H1 (cell line): Measurements from ENCODE around the gene SFMBT2. TPM values are rescaled to one million over a fixed set of nuclear protein-coding genes. Genes with fewer than 3 reads are reported as not detected.

Experiments used
- CTCF ChIA-PET: fragments of 300-600 bp; sonication (Branson Sonifier 250); formaldehyde crosslinking; loops from one replicate; lab custom pipeline; 2021; ENCODE audit not compliant: partially characterized antibody; lab: Charles Lee
- POLR2A ChIA-PET: fragments of 300-600 bp; sonication (Branson Sonifier 250); formaldehyde crosslinking; loops from one replicate; lab custom pipeline; 2021; ENCODE audit warnings: inconsistent platforms; ENCODE audit not compliant: partially characterized antibody; lab: Charles Lee
- DNase-seq, 2 experiments: peaks; one replicate each; pipeline versions ENCODE4 v3.0.0 to v3.0.0-alpha.2; 2010 to 2022; ENCODE audit warnings: low spot score in 2 of 2, low read depth in 1 of 2, mixed read lengths in 1 of 2
- FAIRE-seq: peaks from 2 replicates; lab custom pipeline; 2011; peaks lifted over from hg19 to GRCh38; lab: Jason Lieb, UNC
- H2AFZ ChIP-seq: 2 replicates; pipeline ENCODE4 v1.8.1; 2012; ENCODE audit warnings: low read length, inconsistent platforms
- H2AK5ac ChIP-seq: 2 replicates; pipeline ENCODE4 v1.6.1; 2013; ENCODE audit warnings: low read depth, low read length
- H2BK120ac ChIP-seq: replicated peaks from 2 replicates; pipeline ENCODE3; 2013; ENCODE audit warnings: low read depth, low read length, inconsistent platforms
- H2BK12ac ChIP-seq: 2 replicates; pipeline ENCODE4 v1.6.1; 2013; ENCODE audit warnings: low read depth, low read length
- H2BK15ac ChIP-seq: 2 replicates; pipeline ENCODE4 v1.6.1; 2013; ENCODE audit warnings: low read length
- H2BK20ac ChIP-seq: 2 replicates; pipeline ENCODE4 v1.6.1; 2013; ENCODE audit warnings: low read length
- H2BK5ac ChIP-seq: 2 replicates; pipeline ENCODE4 v1.6.1; 2013; ENCODE audit warnings: low read depth, low read length
- H3K14ac ChIP-seq: 2 replicates; pipeline ENCODE4 v1.6.1; 2013; ENCODE audit warnings: inconsistent platforms; ENCODE audit not compliant: insufficient read length
- H3K18ac ChIP-seq: 2 replicates; pipeline ENCODE4 v1.6.1; 2013; ENCODE audit warnings: low read length; ENCODE audit errors: extremely low read depth
- H3K23ac ChIP-seq: 2 replicates; pipeline ENCODE4 v1.6.1; 2013; ENCODE audit warnings: inconsistent platforms; ENCODE audit not compliant: insufficient read length
- H3K23me2 ChIP-seq: 2 replicates; pipeline ENCODE4 v1.6.1; 2013; ENCODE audit warnings: low read depth, low read length
- H3K27ac ChIP-seq: 2 replicates; pipeline ENCODE4 v1.6.1; 2011; ENCODE audit warnings: low read depth, low read length, inconsistent platforms
- H3K27me3 ChIP-seq, 4 experiments: replicated peaks in 1 of 4; 1 replicate in 1 of 4; 2 replicates in 3 of 4; pipeline versions ENCODE4 v1.6.1 to v1.8.1; 2011 to 2013; ENCODE audit warnings: low read length in 3 of 4, mild to moderate bottlenecking in 3 of 4, inconsistent platforms in 2 of 4, mixed read lengths in 2 of 4, moderate library complexity in 1 of 4; ENCODE audit not compliant: control insufficient read depth in 3 of 4, insufficient read depth in 3 of 4; ENCODE audit errors: extremely low read depth in 1 of 4
- H3K36me3 ChIP-seq, 4 experiments: 2 replicates each; pipeline versions ENCODE4 v1.6.1 to v1.8.1; 2011 to 2013; ENCODE audit warnings: mild to moderate bottlenecking in 4 of 4, low read length in 3 of 4, moderate library complexity in 2 of 4, control low read depth in 1 of 4, inconsistent platforms in 1 of 4; ENCODE audit not compliant: insufficient read depth in 4 of 4, control insufficient read depth in 2 of 4
- H3K4ac ChIP-seq: replicated peaks from 2 replicates; pipeline ENCODE3; 2013; ENCODE audit warnings: low read length, low read depth, mixed read lengths, inconsistent platforms; ENCODE audit not compliant: insufficient read length
- H3K4me1 ChIP-seq, 4 experiments: replicated peaks in 1 of 4; 1 replicate in 1 of 4; 2 replicates in 3 of 4; pipeline versions ENCODE4 v1.6.1 to v1.8.1; 2011 to 2013; ENCODE audit warnings: low read length in 3 of 4, inconsistent platforms in 2 of 4, mixed read lengths in 1 of 4; ENCODE audit not compliant: insufficient read depth in 4 of 4, control insufficient read depth in 3 of 4
- H3K4me2 ChIP-seq, 2 experiments: 2 replicates each; pipeline versions ENCODE4 v1.6.1 to v1.8.1; 2011 to 2013; ENCODE audit warnings: low read depth in 2 of 2, low read length in 2 of 2, control low read depth in 1 of 2, inconsistent platforms in 1 of 2, mild to moderate bottlenecking in 1 of 2; ENCODE audit not compliant: insufficient read depth in 1 of 2
- H3K4me3 ChIP-seq, 4 experiments: fragments of 200-600, 300-600 bp in 1 of 4; sonication (generic), shearing (Covaris generic), sonication (Bioruptor Twin) in 1 of 4; 2 replicates each; pipeline versions ENCODE4 v1.5.1 to v1.8.1; 2011 to 2016; ENCODE audit warnings: low read length in 4 of 4, low read depth in 3 of 4, control low read depth in 2 of 4, inconsistent platforms in 2 of 4, mild to moderate bottlenecking in 2 of 4, mixed read lengths in 1 of 4, moderate library complexity in 1 of 4; ENCODE audit not compliant: insufficient read depth in 2 of 4; ENCODE audit errors: extremely low read depth in 1 of 4
- H3K56ac ChIP-seq: replicated peaks from 2 replicates; pipeline ENCODE3; 2013; ENCODE audit warnings: low read depth, mild to moderate bottlenecking, mixed read lengths, low read length, inconsistent platforms; ENCODE audit not compliant: insufficient read length
- H3K79me1 ChIP-seq: 2 replicates; pipeline ENCODE4 v1.6.1; 2013; ENCODE audit warnings: low read depth, low read length, control low read depth
- H3K79me2 ChIP-seq, 2 experiments: 2 replicates each; pipeline versions ENCODE4 v1.6.1 to v1.8.1; 2012 to 2013; ENCODE audit warnings: low read length in 2 of 2, mild to moderate bottlenecking in 2 of 2, inconsistent platforms in 1 of 2; ENCODE audit not compliant: insufficient read depth in 2 of 2, control insufficient read depth in 1 of 2
- H3K9ac ChIP-seq, 4 experiments: replicated peaks in 1 of 4; 1 replicate in 1 of 4; 2 replicates in 3 of 4; pipeline versions ENCODE4 v1.6.1 to v1.8.1; 2011 to 2013; ENCODE audit warnings: low read depth in 3 of 4, low read length in 3 of 4, control low read depth in 2 of 4, mild to moderate bottlenecking in 2 of 4, moderate library complexity in 2 of 4, inconsistent platforms in 1 of 4; ENCODE audit errors: extremely low read depth in 1 of 4
- H3K9me3 ChIP-seq, 2 experiments: 2 replicates each; pipeline versions ENCODE4 v1.6.1 to v1.8.1; 2012 to 2013; ENCODE audit warnings: mild to moderate bottlenecking in 2 of 2, moderate library complexity in 2 of 2, control low read depth in 1 of 2, inconsistent platforms in 1 of 2, low read depth in 1 of 2, low read length in 1 of 2, mixed read lengths in 1 of 2; ENCODE audit not compliant: insufficient read depth in 2 of 2
- H4K20me1 ChIP-seq, 2 experiments: replicated peaks in 1 of 2; 2 replicates each; pipeline versions ENCODE3 to v1.8.1; 2011 to 2013; ENCODE audit warnings: inconsistent platforms in 2 of 2, low read length in 2 of 2, mild to moderate bottlenecking in 1 of 2; ENCODE audit not compliant: insufficient read depth in 2 of 2, control insufficient read depth in 1 of 2
- H4K5ac ChIP-seq: 2 replicates; pipeline ENCODE4 v1.6.1; 2013; ENCODE audit warnings: low read length, low read depth, mixed read lengths, inconsistent platforms; ENCODE audit not compliant: insufficient read length
- H4K8ac ChIP-seq: 2 replicates; pipeline ENCODE4 v1.8.0; 2013; ENCODE audit warnings: mild to moderate bottlenecking, moderate library complexity, low read length, inconsistent platforms; ENCODE audit not compliant: insufficient read depth; ENCODE audit errors: extremely low read depth
- H4K91ac ChIP-seq: replicated peaks from 2 replicates; pipeline ENCODE3; 2013; ENCODE audit warnings: low read length, mixed read lengths, inconsistent platforms; ENCODE audit not compliant: insufficient read length
- ATF3 ChIP-seq: IDR thresholded peaks from 2 replicates; pipeline ENCODE4 v1.6.1; 2011; ENCODE audit warnings: low read depth, mild to moderate bottlenecking, low read length; ENCODE audit not compliant: insufficient read depth
- CBX8 ChIP-seq: fragments of 300-800, 300-1000 bp; sonication (generic); IDR thresholded peaks from 2 replicates; pipeline ENCODE4 v1.7.1; 2016; ENCODE audit warnings: low read depth, low read length, borderline replicate concordance
- EZH2 ChIP-seq: fragments of 200-600 bp; sonication (generic); IDR thresholded peaks from 2 replicates; pipeline ENCODE4 v1.7.1; 2012; ENCODE audit warnings: low read depth, mild to moderate bottlenecking, moderate library complexity, low read length, inconsistent platforms; ENCODE audit not compliant: severe bottlenecking
- HDAC2 ChIP-seq, 2 experiments: fragments of 300-600 bp in 1 of 2; sonication (generic) in 1 of 2; IDR thresholded peaks; 2 replicates each; pipeline ENCODE4 v1.6.1; 2011 to 2012; ENCODE audit warnings: low read depth in 2 of 2, low read length in 2 of 2, mild to moderate bottlenecking in 2 of 2, moderate library complexity in 2 of 2, borderline replicate concordance in 1 of 2, inconsistent platforms in 1 of 2
- KDM1A ChIP-seq: fragments of 200-600, 300-600 bp; sonication (generic); IDR thresholded peaks from 2 replicates; pipeline ENCODE4 v1.7.1; 2016; ENCODE audit warnings: mild to moderate bottlenecking, low read length, borderline replicate concordance
- KDM5A ChIP-seq: fragments of 200-600 bp; IDR thresholded peaks from 2 replicates; pipeline ENCODE4 v1.7.1; 2012; ENCODE audit warnings: mild to moderate bottlenecking, low read length, inconsistent platforms, mixed read lengths
- POU5F1 ChIP-seq: IDR thresholded peaks from 2 replicates; pipeline ENCODE4 v1.6.1; 2011; ENCODE audit warnings: low read depth, mild to moderate bottlenecking, low read length, moderate library complexity
- RXRA ChIP-seq: IDR thresholded peaks from 2 replicates; pipeline ENCODE4 v1.6.1; 2011; ENCODE audit warnings: low read depth, mild to moderate bottlenecking, low read length, moderate library complexity; ENCODE audit not compliant: insufficient read depth
- WGBS, 2 experiments: shearing (Covaris generic) in 1 of 2; methylation state at CpG; one replicate each; pipeline versions ENCODE4 v1.1.6 to v1.1.7; 2013 to 2015; ENCODE audit warnings: low lambda C conversion rate in 2 of 2, mixed read lengths in 2 of 2, inconsistent platforms in 1 of 2, low coverage in 1 of 2, missing lambda C conversion rate in 1 of 2; ENCODE audit not compliant: insufficient replicate concordance in 2 of 2, insufficient coverage in 1 of 2, insufficient read length in 1 of 2; ENCODE audit errors: extremely low coverage in 1 of 2, missing lambda C conversion rate in 1 of 2; 5-methylcytosine and 5-hydroxymethylcytosine counted together
- polyA plus RNA-seq, 7 experiments: library from polyadenylated mRNA; depleted of rRNA in 3 of 7; stranded (reverse) in 5 of 7; unstranded in 2 of 7; fragments of >200 nt in 5 of 7; fragments of 200-250 nt in 2 of 7; gene quantifications; 1 replicate in 5 of 7; 2 replicates in 1 of 7; 4 replicates in 1 of 7; pipeline versions ENCODE4 v1.2.1 to v1.2.3, GENCODE V29; 2011 to 2013; ENCODE audit warnings: missing spikeins in 2 of 7, mixed read lengths in 2 of 7
- total RNA-seq: library from RNA; stranded (reverse); fragmentation: NEBNext Ultra II Directional; extraction: Animal tissue kit (Norgen Biotek cat#: 25700); gene quantifications from 2 replicates; pipeline ENCODE4 v1.2.1, GENCODE V29; 2021

Gene SFMBT2
- total and polyA plus RNA-seq, 2 of the 8 experiments (the other 6 are each of a cell fraction or from before 2014, with no cell fraction given), result 2.9 to 11.0 TPM

DNA sequence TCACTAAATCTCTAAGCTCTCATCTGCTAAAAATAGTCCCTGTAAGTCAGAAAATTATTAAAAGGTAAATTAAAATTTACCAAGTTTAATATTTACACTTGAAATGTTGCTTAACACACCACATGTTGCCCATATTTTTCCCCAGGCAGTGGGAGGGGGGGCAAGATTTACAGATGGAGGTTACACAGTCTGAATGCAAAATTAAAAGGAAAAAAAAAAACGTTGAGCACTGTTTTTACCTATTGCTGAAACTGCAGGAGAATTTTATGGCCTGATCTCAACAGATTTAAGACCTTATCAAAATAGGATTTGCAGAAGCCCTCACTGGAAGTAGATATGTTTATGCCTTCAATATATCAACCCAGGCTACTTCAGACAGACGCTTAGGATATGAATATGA lies 133.4 kb downstream of the SFMBT2 start:
- H4K20me1 ChIP-seq, result no peaks in the 10 kb centered on the region
- no peak overlapping the region for H3K4me2 ChIP-seq
- no peak overlapping the region for H3K4ac ChIP-seq
- H3K79me1 ChIP-seq, result no peaks in the 10 kb centered on the region
- H2BK5ac ChIP-seq, result no peak overlapping the region
- no peaks in the 10 kb centered on the region for H3K9me3 ChIP-seq
- H3K27me3 ChIP-seq, result no peaks in the 10 kb centered on the region
- no peak overlapping the region for H3K14ac ChIP-seq
- no peak overlapping the region for H3K56ac ChIP-seq
- no peaks in the 10 kb centered on the region; a peak in 1 of 7 replicates for H3K4me1 ChIP-seq
- 79% methylated on average over 2 of the region's 2 CpGs; no CpG with 5 or more reads in 1 of the 2 experiments for WGBS, 2 experiments
- H3K27ac ChIP-seq, result no peak overlapping the region
- no peak overlapping the region for H2BK15ac ChIP-seq
- no peak overlapping the region for H2BK12ac ChIP-seq
- H2AFZ ChIP-seq, result no peak overlapping the region
- FAIRE-seq (no peak), DNase-seq (no peak)
- TF ChIP-seq RXRA, result no peak
- TF ChIP-seq POU5F1, result no peak
- TF ChIP-seq KDM5A, result no peak
- TF ChIP-seq HDAC2 (IDR thresholded peaks at IDR 0.05; ENCODE audit: borderline replicate concordance in 1 of 2, low read depth in 2 of 2, low read length in 2 of 2), result no peak
- no peak for TF ChIP-seq KDM1A
- TF ChIP-seq EZH2, result no peak
- no peak for TF ChIP-seq ATF3
- no peak for TF ChIP-seq CBX8
- ChIA-PET POLR2A (interaction anchor here (0.6 kb wide), 1 partner anchor 56 kb away, joined by 3 read pairs; no protein-coding TSS in a partner anchor), CTCF (interaction anchor here (1.7 to 1.9 kb wide), 2 partner anchors 15 to 24 kb away, joined by 4 to 7 read pairs; no protein-coding TSS in a partner anchor)
- no peak overlapping the region for H3K18ac ChIP-seq
- no peak overlapping the region for H4K91ac ChIP-seq
- H3K36me3 ChIP-seq, result no peaks in the 10 kb centered on the region; a peak in 2 of 8 replicates
- no peak overlapping the region for H2BK120ac ChIP-seq
- no peaks in the 10 kb centered on the region for H3K79me2 ChIP-seq
- H4K5ac ChIP-seq, result no peak overlapping the region
- H3K23me2 ChIP-seq, result no peaks in the 10 kb centered on the region
- no peak overlapping the region for H2BK20ac ChIP-seq
- no peak overlapping the region for H2AK5ac ChIP-seq
- H3K9ac ChIP-seq, result no peak overlapping the region
- no peak overlapping the region for H3K4me3 ChIP-seq
- no peak overlapping the region for H3K23ac ChIP-seq
- H4K8ac ChIP-seq, result no peak overlapping the region
